OCI-LY1 (cell line): ENCODE data around the gene ASH1L.

Experiments used
- CTCF ChIP-seq: fragments of 200-600 bp; sonication (generic), shearing (Covaris generic); IDR thresholded peaks from 2 replicates; pipeline ENCODE4 v1.5.1; 2017; ENCODE audit warnings: mild to moderate bottlenecking, antibody characterized with exemption, low read length, moderate library complexity, mixed read lengths
- EZH2 ChIP-seq: fragments of 200-600 bp; sonication (generic), shearing (Covaris generic); IDR thresholded peaks from 2 replicates; pipeline ENCODE4 v1.8.0; 2017; ENCODE audit warnings: borderline replicate concordance, mixed run types, mild to moderate bottlenecking, antibody characterized with exemption, low read length, moderate library complexity, mixed read lengths

- TF ChIP-seq CTCF, result no peak
- TF ChIP-seq EZH2, result no peak
These were observed 34.3 kb upstream of the ASH1L start for GRCh38 chr1:155596864-155597263.
